Measurements from ENCODE around the gene COPS3.

- TF ChIP-seq CTCF (IDR thresholded peaks at IDR 0.05 in 8 of 11, conservative IDR thresholded peaks at IDR 0.05 in 3 of 11) (no peak), POLR2A (IDR thresholded peaks at IDR 0.05) (no peak)
These were observed 37.9 kb downstream of the COPS3 start for GRCh38 chr17:17243163-17243562.
